NCI-H1048 (cell line): ENCODE measurements around the gene TAS2R7.
"Not testable (repeated sequence)": the region's sequence is repeated elsewhere in the genome, so short reads cannot be mapped to it uniquely, and the experiment has no call there.

Source experiments
- DNase-seq: peaks from one replicate; lab custom pipeline; 2025; lab: John Stamatoyannopoulos, UW

Gene TAS2R7, protein sequence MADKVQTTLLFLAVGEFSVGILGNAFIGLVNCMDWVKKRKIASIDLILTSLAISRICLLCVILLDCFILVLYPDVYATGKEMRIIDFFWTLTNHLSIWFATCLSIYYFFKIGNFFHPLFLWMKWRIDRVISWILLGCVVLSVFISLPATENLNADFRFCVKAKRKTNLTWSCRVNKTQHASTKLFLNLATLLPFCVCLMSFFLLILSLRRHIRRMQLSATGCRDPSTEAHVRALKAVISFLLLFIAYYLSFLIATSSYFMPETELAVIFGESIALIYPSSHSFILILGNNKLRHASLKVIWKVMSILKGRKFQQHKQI

DNA sequence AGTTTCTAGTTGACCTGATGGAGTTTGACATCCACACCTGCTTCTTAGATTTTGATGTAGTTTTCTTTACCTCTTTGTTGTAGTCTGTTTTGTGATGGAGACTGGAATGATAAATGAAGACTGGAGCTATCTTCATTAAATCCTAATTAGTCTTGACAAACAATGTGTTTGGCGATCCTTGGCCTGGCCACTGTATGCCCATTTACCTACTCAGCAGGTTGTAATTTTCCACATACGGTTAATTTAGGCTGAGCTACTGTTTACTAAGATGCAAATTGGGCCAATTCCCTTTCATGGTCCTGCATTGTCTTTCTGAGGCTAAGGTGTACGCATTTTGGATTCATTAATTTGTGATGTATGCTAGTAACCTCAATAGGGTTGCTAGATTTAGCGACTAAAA is at the start of gene TAS2R7:
Gene TAS2R7 (minus strand): TSS at position 41 of the 400 bp plus-strand sequence. CDS start 57 bp downstream, outside the sequence.
- no peak for DNase-seq

DNA sequence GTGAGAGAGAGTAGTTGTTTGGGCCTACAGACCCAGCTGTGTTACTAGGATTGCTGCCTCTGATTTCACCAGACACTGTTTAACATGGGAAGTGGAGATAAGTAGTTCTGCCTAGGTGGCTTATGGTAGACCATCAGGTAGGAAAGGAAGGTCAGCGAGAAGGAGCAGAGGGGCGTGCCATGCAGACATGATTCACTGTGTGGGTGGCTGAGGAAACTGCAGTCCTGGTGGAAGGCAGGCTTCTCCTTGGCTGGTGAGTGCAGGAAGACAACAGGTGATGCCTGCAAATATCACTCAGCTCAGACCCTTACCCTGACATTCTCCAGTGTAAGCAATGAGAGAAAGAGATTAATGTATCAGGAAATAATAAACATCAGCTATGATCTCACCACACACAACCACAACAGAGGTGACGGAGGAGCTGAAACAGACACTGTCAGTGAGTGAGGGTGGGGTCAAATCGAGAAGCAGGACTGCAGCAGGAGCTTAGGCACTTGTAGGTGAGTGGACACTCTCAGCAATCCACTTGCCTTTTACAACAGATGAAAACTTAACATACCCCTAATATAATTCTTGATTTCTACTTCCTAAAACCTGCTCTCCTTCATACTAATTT is 48.9 kb upstream of the TAS2R7 start:
- no peak for DNase-seq

DNA sequence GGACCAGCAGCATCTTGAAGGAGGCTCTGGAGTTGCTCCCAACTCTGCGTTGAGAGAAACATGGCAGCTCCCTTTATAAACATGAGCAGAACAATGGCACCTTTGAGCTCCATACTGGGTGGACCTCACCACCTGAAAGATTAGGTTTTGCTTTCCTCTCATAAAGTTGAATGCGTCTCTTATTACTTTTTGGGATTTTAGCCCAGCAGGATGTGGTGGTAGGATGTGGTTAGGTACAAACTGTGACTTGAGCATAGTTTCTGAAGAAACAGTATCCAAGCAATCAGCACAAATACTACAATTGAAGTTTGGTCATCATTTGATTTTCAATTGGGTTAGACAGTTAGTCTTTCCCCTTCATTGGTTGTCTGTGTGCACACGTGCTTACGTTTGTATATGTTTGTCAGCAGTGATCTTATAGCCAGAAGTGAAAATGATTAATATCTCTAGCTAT is 47.0 kb upstream of the TAS2R7 start, which contains the start of gene PRR4:
Gene PRR4 (minus strand): TSS at position 51 of the 454 bp plus-strand sequence. CDS start 38 bp downstream, at position 13.
- DNase-seq: no peak

DNA sequence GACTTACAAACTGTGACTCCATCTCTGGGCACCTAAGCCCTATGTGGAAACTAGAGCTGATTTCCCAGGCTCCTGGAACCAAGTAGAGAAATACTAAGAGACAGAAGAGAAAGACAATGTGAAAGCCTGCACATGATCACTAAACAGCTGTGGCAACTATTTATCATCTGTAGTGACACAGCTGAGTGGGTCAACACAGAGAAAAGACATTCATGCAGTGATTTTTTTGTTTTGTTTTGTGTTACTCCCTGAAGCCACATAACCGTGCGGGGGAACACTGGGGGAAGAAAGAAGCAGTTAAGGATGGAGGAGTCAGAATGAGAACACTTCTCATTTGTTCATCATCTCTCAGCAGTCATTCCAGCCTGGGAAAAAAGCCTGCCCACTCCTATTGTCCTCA is 45.3 kb upstream of the TAS2R7 start:
- DNase-seq: no peak

DNA sequence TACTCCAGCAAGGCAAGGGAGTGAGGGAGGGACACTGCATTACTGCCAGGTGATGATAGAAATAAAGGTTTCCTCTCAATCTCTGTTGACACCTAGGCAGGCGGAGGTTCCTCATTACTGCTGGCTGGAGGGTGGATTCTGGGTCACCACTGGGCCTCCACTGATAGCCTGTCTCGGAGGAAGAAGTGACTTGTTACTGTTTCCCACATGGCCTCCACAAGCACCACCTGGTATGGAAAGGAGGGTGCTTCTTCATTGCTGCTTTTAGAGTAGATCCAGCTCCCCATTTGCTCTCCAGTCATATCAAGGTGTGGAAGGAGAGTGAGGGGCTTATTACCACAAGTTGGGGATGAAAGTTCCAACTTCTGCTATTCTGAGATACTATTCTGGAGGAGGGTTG is 40.4 kb upstream of the TAS2R7 start:
- DNase-seq: no peak

DNA sequence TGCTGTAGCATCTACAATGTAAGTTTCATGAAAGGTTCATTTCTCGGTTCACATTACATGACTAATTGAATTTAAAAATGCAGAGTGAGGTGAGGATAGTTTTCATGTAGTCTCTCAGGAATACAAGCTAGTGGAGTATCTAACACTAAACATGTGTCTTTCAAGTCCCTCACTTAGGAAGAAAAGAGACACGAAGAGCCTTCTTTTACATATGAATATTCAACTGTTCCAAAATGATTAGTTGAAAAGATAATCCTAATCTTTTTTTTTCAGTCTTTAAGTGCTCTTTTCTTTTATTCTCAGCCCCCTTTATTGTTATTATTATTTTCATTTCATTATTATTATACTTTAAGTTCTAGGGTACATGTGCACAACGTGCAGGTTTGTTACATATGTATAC is 36.0 kb upstream of the TAS2R7 start:
- DNase-seq: no peak

DNA sequence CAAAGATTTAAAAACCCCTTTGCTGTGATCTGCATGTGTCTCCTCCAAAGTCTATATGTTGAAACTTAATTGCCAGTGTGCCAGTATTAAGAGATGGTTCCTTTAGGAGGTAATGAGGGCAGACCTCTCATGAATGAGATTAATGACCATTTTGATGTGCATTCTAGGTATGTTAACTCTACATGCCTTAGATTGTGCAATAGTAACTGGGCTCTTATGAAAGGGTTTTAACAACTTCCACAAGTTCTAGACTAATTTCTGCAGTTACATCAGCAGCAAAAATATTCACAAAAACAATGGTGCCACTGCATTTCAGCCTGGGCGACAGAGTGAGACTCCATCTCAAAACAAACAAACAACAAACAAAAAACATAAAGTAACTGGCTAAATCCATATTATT is 27.6 kb upstream of the TAS2R7 start:
- no peak for DNase-seq

DNA sequence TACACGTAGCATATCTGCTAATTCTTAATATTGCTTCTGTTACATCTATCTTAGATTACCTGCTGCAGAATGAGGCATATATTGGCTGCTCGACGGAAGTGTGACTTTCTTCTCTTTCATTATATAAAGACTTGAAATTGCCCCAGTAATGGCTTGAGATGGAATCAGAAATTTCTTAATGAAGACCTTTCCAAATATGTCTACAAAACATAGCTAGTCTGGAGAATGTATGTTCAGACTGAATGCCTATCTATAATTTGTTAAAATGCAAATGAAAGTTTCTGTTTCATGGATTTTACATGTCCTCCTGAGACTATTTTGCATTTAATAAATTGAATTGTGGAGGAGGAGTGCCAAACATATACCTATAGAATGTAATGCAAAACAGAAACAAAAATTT is 23.8 kb upstream of the TAS2R7 start, which contains the start of gene TAS2R10:
Gene TAS2R10 (minus strand): TSS at position 101 of the 400 bp plus-strand sequence. CDS start 89 bp downstream, at position 12.
- DNase-seq: no peak

DNA sequence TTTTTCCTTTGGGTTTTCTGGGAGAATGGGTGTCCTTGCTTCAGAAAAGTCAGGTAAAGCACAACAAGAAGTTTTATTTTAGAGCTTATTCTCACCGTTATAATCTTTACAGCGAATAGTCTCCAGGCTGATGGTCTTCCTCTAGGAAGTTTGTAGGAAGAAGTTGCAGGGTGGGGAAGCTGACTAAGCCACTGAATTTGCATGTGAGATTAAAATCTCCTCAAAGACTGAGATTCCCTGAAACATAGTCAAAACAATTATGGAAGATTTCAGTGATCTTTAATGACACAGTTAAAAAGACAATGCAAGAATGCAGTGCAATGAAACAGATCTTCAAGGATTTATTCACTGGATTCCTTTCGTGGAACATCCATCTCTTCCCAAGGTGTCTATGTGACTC is 22.5 kb upstream of the TAS2R7 start:
- DNase-seq: no peak

DNA sequence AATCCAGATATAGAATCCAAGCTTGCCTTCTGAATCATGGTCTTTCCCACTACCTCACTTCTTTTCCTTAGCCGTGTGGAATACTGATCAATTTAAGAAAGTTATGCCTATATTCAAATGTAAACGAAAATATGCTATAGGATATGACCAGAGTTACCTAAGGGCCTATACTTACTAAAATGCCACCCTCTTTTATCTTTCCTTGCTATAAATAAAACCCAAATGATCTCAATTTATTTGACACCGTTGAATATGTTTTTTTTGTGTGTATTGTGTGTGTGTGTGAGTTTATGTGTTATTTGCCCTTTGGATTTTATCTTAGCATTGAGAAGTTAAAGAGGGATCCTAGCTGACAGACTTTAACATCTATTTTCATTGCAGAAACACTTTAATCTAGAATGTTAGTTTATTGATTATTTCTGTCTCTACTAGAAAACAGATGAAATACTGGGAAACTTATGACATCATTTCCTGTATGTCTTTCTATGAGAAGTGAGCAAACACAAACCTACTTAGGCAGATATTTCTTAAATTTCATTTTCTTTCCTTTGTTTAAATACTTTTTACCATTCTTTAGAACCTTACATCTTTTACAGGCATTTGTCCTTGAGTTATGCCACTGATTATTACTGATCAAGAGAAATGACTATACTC is 9.6 kb upstream of the TAS2R7 start:
- DNase-seq: no peak

DNA sequence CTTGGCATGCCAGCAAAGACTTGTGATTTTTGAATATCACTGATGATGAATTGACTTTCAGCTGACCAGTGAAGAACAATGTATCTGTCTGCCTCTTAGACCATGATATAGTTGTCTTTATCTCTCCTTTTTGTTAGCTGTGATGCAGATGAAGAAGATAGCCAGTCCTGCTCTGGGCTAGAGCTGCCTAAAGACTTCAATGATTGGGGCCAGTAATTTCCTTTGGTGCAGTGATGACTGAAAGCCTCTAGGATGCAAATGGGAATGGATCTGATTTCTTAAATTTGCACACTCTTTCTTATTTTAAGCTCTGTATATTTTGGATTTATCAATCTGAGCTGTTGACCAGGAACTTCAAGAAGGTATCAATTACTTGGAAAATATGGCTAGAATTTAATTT is 7.6 kb upstream of the TAS2R7 start, which contains the start of gene TAS2R9:
Gene TAS2R9 (minus strand): TSS at position 101 of the 400 bp plus-strand sequence. CDS start 93 bp downstream, at position 8.
- DNase-seq: no peak

DNA sequence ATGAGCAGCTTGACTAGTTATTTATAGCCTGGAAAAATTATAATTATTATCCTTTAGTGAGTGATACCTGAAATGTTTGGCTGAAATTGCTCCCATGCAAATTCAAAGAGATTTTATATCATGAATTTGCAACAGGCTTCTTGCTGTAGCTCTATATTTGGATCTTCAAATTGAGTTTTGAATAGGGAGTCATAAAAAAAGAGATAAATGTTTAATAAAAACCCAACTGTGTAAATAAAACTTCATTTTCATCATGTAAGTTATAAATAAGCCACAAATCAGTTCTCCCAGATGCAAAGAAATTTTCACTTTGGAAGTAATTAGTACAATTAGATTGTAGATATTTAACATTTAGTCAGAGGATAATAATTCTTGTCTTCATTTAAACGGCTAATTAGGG is 4.8 kb upstream of the TAS2R7 start, which contains the start of gene TAS2R8:
Gene TAS2R8 (minus strand): TSS at position 101 of the 400 bp plus-strand sequence. CDS start 306 bp downstream, outside the sequence.
- no peak for DNase-seq

DNA sequence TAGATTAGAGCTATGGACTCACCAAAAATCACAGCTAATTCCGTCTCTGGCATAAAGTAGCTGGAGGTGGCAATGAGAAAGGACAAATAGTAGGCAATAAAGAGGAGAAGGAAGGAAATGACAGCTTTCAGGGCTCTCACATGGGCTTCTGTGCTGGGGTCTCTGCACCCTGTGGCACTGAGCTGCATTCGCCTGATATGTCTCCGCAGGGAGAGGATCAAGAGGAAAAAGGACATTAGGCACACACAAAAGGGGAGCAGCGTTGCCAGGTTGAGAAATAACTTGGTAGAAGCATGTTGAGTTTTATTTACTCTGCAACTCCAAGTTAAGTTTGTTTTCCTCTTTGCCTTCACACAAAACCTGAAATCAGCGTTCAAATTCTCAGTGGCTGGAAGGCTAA is 686 bp downstream of the TAS2R7 start:
- DNase-seq: no peak

DNA sequence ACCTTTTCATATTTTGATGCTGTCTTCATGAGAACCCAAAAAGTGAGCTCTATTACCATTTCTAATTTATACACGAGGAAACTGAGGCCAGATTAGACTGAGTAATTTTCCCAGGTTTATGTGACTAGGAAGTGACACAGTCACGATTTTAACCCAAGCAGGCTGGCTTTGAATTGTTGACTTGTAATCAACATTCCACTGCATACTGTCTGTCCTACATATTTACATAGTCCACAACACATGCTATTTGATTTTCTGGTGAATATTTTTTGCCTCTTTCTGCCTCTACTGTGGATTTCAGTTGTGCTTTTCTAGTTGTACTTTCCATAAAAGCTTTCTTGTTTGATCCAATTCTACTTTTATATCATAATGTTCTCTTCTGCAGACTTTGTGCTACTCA is 8.2 kb downstream of the TAS2R7 start:
- no peak for DNase-seq

DNA sequence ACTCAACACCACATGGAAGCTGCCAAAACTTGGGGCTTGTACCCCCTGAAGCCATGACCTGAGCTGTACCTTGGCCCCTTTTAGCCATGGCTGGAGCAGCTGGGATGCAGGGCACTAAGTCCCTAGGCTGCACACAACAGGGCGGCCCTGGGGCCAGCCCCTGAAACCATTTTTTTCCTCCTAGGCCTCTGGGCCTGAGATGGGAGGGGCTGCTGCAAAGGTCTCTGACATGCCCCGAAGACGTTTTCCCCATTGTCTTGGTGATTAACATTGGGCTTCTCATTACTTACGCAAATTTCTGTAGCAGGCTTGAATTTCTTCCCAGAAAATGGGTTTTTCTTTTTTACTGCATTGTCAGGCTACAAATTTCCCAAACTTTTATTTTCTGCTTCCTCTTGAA is 10.7 kb downstream of the TAS2R7 start:
- DNase-seq: not testable (repeated sequence)

DNA sequence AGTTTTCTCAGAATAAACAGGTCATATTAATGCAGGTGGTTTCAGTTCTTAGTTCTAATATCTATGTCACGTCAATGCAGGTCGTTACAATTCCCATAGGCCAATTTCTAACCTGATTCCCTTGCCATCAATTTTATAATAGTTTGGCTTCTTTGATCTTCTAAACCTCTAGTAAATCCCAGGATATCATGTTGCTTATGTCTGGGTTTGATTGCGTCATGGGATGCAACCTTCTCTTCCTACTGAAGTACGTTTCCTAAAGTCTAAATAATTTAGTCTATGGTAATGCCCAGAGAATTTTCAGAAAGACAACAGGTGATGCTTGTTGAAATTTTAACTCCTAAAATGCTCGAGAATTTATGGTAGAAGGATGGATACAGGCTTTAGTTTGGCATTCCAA is 19.2 kb downstream of the TAS2R7 start:
- DNase-seq: no peak

DNA sequence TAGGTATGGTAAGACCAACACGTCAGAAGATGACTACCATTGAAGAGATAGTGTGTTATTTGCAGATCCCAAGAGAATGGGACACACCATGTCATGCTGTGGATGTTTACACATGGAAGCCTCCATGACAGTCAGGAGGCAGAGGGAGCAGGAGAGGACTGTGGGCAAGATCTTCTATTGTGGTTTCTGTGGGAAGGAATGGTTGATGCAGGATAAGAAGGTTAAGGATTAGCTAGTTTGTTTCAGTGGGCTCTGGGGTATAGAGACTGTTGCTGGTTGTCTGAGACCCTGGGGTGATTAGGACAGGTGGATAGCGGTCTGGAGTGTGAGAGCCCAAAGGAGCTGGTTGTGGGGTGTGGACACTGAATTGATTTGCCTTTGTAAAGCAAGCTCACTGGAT is 23.3 kb downstream of the TAS2R7 start:
- no peak for DNase-seq

DNA sequence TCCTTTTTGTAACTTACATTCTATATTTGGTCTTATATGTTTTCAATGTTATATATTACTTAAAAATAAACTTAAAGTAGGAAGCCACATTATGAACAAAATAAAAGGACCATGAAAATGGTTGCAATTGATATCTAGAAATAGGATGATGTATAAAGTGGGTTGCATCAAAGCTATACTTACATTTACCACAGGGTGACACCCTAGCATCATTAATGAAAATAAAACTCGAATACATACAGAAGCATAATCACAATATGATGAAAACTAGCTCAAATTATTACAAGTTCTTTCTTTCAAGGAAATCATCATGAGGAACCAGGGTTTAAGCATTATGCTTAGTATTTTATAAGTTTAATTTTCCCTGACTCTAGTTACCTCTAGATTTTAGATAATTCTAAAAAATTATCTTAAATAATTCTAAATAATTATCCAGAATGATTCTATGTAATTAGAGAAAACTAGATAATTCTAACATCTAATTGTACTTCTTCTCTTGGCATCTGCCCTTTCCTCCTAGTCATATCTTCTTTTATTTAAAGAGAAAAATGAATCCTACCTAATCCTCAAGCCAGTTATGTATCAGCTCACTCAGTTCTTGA is 31.2 kb downstream of the TAS2R7 start:
- DNase-seq: no peak

DNA sequence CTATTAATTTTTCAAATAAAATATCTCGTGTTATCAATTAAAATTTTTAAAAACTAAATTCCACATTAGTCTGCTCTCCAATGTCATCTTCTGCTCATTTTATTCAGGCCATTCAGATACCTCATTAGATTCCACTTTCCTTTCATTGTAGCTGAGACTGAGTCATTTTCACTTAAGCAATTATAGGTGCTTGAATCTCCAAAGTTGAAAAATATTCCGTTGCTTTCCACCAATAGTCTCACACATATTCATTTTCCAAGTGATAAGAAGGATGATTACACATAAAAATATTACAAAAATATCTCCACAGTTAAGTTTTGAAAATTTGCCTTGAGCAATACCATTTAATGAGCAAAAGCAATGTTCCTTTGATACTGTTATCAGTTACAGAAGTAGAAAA is 42.8 kb downstream of the TAS2R7 start:
- no peak for DNase-seq

DNA sequence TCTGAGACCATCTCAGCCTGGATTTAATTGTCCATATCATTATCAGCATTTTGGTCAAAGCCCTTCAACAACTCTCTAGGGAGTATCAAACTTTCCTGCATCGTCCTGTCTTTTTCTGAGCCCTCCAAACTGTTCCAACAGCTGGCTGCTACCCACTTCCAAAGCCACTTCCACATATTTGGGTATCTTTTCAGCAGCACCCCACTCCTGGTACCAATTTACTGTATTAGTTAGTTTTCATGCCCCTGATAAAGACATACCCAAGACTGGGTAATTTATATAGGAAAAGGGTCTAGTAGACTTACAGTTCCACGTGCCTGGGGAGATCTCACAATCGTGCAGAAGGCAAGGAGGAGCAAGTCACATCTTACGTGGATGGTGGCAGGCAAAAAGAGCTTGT is 46.2 kb downstream of the TAS2R7 start:
- no peak for DNase-seq

DNA sequence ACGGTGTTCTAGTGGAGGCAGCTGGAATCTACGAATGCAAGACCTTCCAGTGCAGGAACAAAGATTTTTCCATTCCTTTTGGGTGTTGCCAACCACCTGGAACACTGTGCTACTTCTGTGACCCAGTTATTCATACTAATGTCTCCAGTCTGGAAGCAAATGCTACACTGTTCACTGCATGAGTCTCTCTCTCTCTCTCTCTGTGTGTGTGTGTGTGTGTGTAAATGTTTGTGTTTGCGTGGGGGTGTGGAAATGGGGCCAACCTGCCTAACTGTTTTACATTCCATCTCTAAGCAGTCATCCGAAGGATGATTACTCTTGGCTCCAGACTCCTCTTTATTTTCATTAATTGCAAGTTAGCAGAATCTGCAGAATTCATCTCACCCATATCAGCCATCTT is 49.4 kb downstream of the TAS2R7 start:
- DNase-seq: no peak
